HepG2 (cell line): ENCODE results near the gene PCARE. TPM values are rescaled to one million over a fixed set of nuclear protein-coding genes. Genes with fewer than 3 reads are reported as not detected.

Experiments used
- EP300 ChIP-seq, 3 experiments: sonication (generic) in 1 of 3; formaldehyde crosslinking in 1 of 3; IDR thresholded peaks; 2 replicates each; pipeline versions ENCODE4 v1.5.1 to v1.6.1; 2011 to 2020; ENCODE audit warnings: low read depth in 2 of 3, low read length in 2 of 3, borderline replicate concordance in 1 of 3, improper control_type of control experiment in 1 of 3, mild to moderate bottlenecking in 1 of 3, missing genetic modification reagents in 1 of 3, moderate library complexity in 1 of 3
- FOXA3 ChIP-seq: IDR thresholded peaks from 2 replicates; pipeline ENCODE4 v1.6.1; 2016; ENCODE audit warnings: missing genetic modification reagents, missing compliant biosample characterization
- FOXK1 ChIP-seq: sonication (generic); formaldehyde crosslinking; IDR thresholded peaks from 2 replicates; pipeline ENCODE4 v1.4.0; 2020; ENCODE audit warnings: low read depth, missing genetic modification reagents, borderline replicate concordance
- MIXL1 ChIP-seq: IDR thresholded peaks from 2 replicates; pipeline ENCODE4 v1.6.1; 2016
- NCOA2 ChIP-seq: sonication (generic); formaldehyde crosslinking; IDR thresholded peaks from 2 replicates; pipeline ENCODE4 v1.8.0; 2022; ENCODE audit warnings: inconsistent platforms
- NFE2 ChIP-seq: sonication (generic); formaldehyde crosslinking; IDR thresholded peaks from 2 replicates; pipeline ENCODE4 v1.4.0; 2020; ENCODE audit warnings: missing genetic modification reagents
- NR2F1 ChIP-seq, 2 experiments: fragments of 450-650 bp in 1 of 2; formaldehyde crosslinking in 1 of 2; IDR thresholded peaks; 2 replicates each; pipeline versions ENCODE4 v1.5.0 to v1.6.1; 2016 to 2020; ENCODE audit warnings: mild to moderate bottlenecking in 1 of 2, missing compliant biosample characterization in 1 of 2, missing genetic modification reagents in 1 of 2, moderate library complexity in 1 of 2
- RARA ChIP-seq: IDR thresholded peaks from 2 replicates; pipeline ENCODE4 v1.6.1; 2016; ENCODE audit warnings: missing genetic modification reagents, missing compliant biosample characterization
- RNF2 ChIP-seq: fragments of 450-650 bp; conservative IDR thresholded peaks from 2 replicates; pipeline ENCODE4 v1.6.1; 2016; ENCODE audit warnings: low read depth
- SAP130 ChIP-seq: IDR thresholded peaks from 2 replicates; pipeline ENCODE4 v1.6.1; 2016; ENCODE audit warnings: low read depth
- SNRNP70 ChIP-seq: fragments of 200-400 bp; formaldehyde crosslinking; IDR thresholded peaks from 2 replicates; pipeline ENCODE4 v1.6.1; 2017; ENCODE audit warnings: mild to moderate bottlenecking, low read depth, low read length, moderate library complexity
- TCF12 ChIP-seq, 2 experiments: fragments of 450-650 bp in 1 of 2; sonication (generic) in 1 of 2; formaldehyde crosslinking in 1 of 2; IDR thresholded peaks; 2 replicates each; pipeline versions ENCODE4 v1.6.1 to v1.8.0; 2017 to 2022; ENCODE audit warnings: antibody characterized with exemption in 1 of 2, mild to moderate bottlenecking in 1 of 2, missing genetic modification reagents in 1 of 2, moderate library complexity in 1 of 2
- ZBTB3 ChIP-seq: sonication (generic); formaldehyde crosslinking; IDR thresholded peaks from 2 replicates; pipeline ENCODE4 v1.4.0; 2020; ENCODE audit warnings: low read depth, mild to moderate bottlenecking, moderate library complexity, missing genetic modification reagents, borderline replicate concordance
- ZNF607 ChIP-seq: sonication (generic); formaldehyde crosslinking; IDR thresholded peaks from 2 replicates; pipeline ENCODE4 v1.5.1; 2020; ENCODE audit warnings: missing genetic modification reagents, mild to moderate bottlenecking, borderline replicate concordance
- polyA plus RNA-seq, 8 experiments: library from polyadenylated mRNA; depleted of rRNA in 3 of 8; stranded (reverse) in 7 of 8; unstranded in 1 of 8; fragments of >200 nt; fragmentation: Illumina TruSeq in 4 of 8; extraction: Trizol in 4 of 8; gene quantifications; 2 replicates each; pipeline versions ENCODE4 v1.2.1 to v1.2.3, GENCODE V29; 2011 to 2016; ENCODE audit warnings: low read depth in 4 of 8, missing spikeins in 1 of 8, mixed read lengths in 1 of 8; ENCODE audit not compliant: insufficient read depth in 1 of 8
- total RNA-seq, 5 experiments: library from RNA; depleted of rRNA; stranded (reverse); fragments of >200 nt; fragmentation: Illumina TruSeq; extraction: Trizol; gene quantifications; 2 replicates each; pipeline ENCODE4 v1.2.3, GENCODE V29; 2016; ENCODE audit warnings: low read depth in 1 of 5
- TF ChIP-seq, protein P1 (sequence below): sonication (generic); formaldehyde crosslinking; IDR thresholded peaks from 2 replicates; pipeline ENCODE4 v1.5.0; 2020; ENCODE audit warnings: mild to moderate bottlenecking, missing genetic modification reagents, borderline replicate concordance
- TF ChIP-seq, protein P2 (sequence below), 2 experiments: fragments of 450-650 bp in 1 of 2; sonication (generic) in 1 of 2; formaldehyde crosslinking; IDR thresholded peaks; 2 replicates each; pipeline versions ENCODE4 v1.5.0 to v1.8.0; 2020 to 2022; ENCODE audit warnings: mild to moderate bottlenecking in 1 of 2, missing genetic modification reagents in 1 of 2
- TF ChIP-seq, protein P3 (sequence below): sonication (generic); formaldehyde crosslinking; IDR thresholded peaks from 2 replicates; pipeline ENCODE4 v1.4.0; 2020; ENCODE audit warnings: missing genetic modification reagents
- TF ChIP-seq, protein P4 (sequence below): IDR thresholded peaks from 2 replicates; pipeline ENCODE4 v1.4.0; 2020; ENCODE audit warnings: mild to moderate bottlenecking, missing genetic modification reagents

PCARE gene
- total and polyA plus RNA-seq, 2 of the 13 experiments (the other 11 are each of a cell fraction or from before 2014, with no cell fraction given) = not detected

GRCh38 chr2:29123617-29124349, 49.5 kb upstream of the PCARE start (continued):
- TF ChIP-seq, protein P1, sequence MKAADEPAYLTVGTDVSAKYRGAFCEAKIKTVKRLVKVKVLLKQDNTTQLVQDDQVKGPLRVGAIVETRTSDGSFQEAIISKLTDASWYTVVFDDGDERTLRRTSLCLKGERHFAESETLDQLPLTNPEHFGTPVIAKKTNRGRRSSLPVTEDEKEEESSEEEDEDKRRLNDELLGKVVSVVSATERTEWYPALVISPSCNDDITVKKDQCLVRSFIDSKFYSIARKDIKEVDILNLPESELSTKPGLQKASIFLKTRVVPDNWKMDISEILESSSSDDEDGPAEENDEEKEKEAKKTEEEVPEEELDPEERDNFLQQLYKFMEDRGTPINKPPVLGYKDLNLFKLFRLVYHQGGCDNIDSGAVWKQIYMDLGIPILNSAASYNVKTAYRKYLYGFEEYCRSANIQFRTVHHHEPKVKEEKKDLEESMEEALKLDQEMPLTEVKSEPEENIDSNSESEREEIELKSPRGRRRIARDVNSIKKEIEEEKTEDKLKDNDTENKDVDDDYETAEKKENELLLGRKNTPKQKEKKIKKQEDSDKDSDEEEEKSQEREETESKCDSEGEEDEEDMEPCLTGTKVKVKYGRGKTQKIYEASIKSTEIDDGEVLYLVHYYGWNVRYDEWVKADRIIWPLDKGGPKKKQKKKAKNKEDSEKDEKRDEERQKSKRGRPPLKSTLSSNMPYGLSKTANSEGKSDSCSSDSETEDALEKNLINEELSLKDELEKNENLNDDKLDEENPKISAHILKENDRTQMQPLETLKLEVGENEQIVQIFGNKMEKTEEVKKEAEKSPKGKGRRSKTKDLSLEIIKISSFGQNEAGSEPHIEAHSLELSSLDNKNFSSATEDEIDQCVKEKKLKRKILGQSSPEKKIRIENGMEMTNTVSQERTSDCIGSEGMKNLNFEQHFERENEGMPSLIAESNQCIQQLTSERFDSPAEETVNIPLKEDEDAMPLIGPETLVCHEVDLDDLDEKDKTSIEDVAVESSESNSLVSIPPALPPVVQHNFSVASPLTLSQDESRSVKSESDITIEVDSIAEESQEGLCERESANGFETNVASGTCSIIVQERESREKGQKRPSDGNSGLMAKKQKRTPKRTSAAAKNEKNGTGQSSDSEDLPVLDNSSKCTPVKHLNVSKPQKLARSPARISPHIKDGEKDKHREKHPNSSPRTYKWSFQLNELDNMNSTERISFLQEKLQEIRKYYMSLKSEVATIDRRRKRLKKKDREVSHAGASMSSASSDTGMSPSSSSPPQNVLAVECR (CRISPR knock-in tag) = no peak
- no peak for TF ChIP-seq SNRNP70
- peak; percentile 88 for TF ChIP-seq FOXA3 (CRISPR knock-in tag)
- TF ChIP-seq ZBTB3 (CRISPR knock-in tag) = no peak
- TF ChIP-seq SAP130 = 0 out of 2 replicates have a peak, but pooled peaks have one; percentile 22
- TF ChIP-seq EP300 (IDR thresholded peaks at IDR 0.05; ENCODE audit: low read depth in 2 of 2, low read length in 2 of 2) = peak in 1 of 2 experiments; percentile 76; a peak in 2 of 4 replicates
- TF ChIP-seq EP300 (CRISPR knock-in tag; IDR thresholded peaks at IDR 0.05; ENCODE audit: borderline replicate concordance) = peak; percentile 41; the same call in 1 of the 2 replicates
- TF ChIP-seq RARA (CRISPR knock-in tag) = peak; percentile 70; the same call in 1 of the 2 replicates
- TF ChIP-seq FOXK1 (CRISPR knock-in tag) = 0 out of 2 replicates have a peak, but pooled peaks have one; percentile 43
- TF ChIP-seq, protein P2, sequence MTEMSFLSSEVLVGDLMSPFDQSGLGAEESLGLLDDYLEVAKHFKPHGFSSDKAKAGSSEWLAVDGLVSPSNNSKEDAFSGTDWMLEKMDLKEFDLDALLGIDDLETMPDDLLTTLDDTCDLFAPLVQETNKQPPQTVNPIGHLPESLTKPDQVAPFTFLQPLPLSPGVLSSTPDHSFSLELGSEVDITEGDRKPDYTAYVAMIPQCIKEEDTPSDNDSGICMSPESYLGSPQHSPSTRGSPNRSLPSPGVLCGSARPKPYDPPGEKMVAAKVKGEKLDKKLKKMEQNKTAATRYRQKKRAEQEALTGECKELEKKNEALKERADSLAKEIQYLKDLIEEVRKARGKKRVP (CRISPR knock-in tag; IDR thresholded peaks at IDR 0.05) = peak in 1 of 2 experiments; percentile 80; a peak in 2 of 4 replicates
- no peak for TF ChIP-seq RNF2
- peak; percentile 43; the same call in 1 of the 2 replicates for TF ChIP-seq NCOA2
- TF ChIP-seq TCF12 (IDR thresholded peaks at IDR 0.05) = no peak
- no peak for TF ChIP-seq TCF12 (CRISPR knock-in tag; IDR thresholded peaks at IDR 0.05)
- no peak for TF ChIP-seq NFE2 (CRISPR knock-in tag)
- no peak for TF ChIP-seq ZNF607 (CRISPR knock-in tag)
- peak; percentile 22 to 67; a peak in 3 of 4 replicates for TF ChIP-seq NR2F1 (CRISPR knock-in tag; IDR thresholded peaks at IDR 0.05)
- no peak for TF ChIP-seq MIXL1 (CRISPR knock-in tag)
- TF ChIP-seq, protein P3, sequence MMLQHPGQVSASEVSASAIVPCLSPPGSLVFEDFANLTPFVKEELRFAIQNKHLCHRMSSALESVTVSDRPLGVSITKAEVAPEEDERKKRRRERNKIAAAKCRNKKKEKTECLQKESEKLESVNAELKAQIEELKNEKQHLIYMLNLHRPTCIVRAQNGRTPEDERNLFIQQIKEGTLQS (CRISPR knock-in tag) = peak; percentile 80
- TF ChIP-seq, protein P4, sequence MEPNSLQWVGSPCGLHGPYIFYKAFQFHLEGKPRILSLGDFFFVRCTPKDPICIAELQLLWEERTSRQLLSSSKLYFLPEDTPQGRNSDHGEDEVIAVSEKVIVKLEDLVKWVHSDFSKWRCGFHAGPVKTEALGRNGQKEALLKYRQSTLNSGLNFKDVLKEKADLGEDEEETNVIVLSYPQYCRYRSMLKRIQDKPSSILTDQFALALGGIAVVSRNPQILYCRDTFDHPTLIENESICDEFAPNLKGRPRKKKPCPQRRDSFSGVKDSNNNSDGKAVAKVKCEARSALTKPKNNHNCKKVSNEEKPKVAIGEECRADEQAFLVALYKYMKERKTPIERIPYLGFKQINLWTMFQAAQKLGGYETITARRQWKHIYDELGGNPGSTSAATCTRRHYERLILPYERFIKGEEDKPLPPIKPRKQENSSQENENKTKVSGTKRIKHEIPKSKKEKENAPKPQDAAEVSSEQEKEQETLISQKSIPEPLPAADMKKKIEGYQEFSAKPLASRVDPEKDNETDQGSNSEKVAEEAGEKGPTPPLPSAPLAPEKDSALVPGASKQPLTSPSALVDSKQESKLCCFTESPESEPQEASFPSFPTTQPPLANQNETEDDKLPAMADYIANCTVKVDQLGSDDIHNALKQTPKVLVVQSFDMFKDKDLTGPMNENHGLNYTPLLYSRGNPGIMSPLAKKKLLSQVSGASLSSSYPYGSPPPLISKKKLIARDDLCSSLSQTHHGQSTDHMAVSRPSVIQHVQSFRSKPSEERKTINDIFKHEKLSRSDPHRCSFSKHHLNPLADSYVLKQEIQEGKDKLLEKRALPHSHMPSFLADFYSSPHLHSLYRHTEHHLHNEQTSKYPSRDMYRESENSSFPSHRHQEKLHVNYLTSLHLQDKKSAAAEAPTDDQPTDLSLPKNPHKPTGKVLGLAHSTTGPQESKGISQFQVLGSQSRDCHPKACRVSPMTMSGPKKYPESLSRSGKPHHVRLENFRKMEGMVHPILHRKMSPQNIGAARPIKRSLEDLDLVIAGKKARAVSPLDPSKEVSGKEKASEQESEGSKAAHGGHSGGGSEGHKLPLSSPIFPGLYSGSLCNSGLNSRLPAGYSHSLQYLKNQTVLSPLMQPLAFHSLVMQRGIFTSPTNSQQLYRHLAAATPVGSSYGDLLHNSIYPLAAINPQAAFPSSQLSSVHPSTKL (CRISPR knock-in tag) = peak; percentile 85
